ENCODE data around the gene TM7SF2.
"Not testable (repeated sequence)": the region's sequence is repeated elsewhere in the genome, so short reads cannot be mapped to it uniquely, and the experiment has no call there.

Gene TM7SF2

DNA sequence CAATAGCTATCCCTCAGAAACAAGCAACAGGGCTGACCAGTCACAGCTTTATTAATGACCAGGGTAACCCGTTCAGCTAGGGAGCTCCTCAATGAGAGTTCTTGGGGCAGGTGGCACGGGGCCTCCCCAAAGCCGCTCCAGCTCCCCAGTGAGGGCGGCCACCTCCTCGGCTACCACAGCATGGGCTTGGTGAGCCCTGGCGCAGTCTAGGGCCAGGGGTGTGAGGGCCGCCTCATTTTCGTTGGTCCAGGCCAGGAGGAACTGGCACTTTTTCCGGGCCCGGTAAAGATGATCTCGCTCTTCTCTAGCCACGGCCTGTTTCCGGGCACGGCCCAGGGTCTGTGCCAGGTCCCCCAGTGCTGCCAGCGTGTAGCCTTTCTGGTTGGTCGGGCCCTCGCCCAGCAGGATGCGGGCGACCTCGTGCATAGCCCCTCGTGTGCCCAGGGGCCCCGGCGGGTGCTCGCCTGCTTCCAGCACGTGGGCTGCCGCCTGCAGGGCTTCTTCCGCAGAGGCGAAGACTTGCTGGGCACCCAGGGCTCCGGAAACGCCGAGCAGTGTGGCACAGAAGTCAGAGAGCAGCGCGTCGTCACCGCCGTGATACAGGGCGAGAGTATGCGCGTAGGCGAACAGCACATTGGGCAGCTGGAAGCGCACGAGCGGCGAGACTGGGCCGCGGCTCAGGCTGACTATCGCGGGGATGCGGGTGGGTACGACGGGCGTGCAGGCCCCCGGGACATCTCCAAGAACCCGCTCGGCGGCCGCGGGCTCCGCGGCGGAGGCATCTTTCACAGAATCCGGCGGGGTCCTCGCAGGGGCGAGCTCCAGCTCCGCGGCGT lies 4.9 kb downstream of the TM7SF2 start:
- H3K4me1 ChIP-seq (ENCODE audit: control insufficient read depth, low read length) = peaks cover 74% of the 10 kb centered on the region
- H3K27me3 ChIP-seq (ENCODE audit: control insufficient read depth, low read length) = no peaks in the 10 kb centered on the region
- H3F3A ChIP-seq (ENCODE audit: control insufficient read depth, insufficient read depth) = peaks cover 45% of the 10 kb centered on the region
- peaks cover 76% of the 10 kb centered on the region for H3K36me3 ChIP-seq (ENCODE audit: control insufficient read depth, low read length)
- peaks cover 77% of the 10 kb centered on the region for H3K79me2 ChIP-seq (ENCODE audit: control insufficient read depth, low read length)
- peak overlapping the region; percentile 91 for H3K4me2 ChIP-seq (ENCODE audit: low read length)
- H3K27ac ChIP-seq (ENCODE audit: low read depth, low read length) = peak overlapping the region; percentile 80
- no peaks in the 10 kb centered on the region for H3K9me2 ChIP-seq (replicated peaks; ENCODE audit: control insufficient read depth, low read length)
- H3K9me3 ChIP-seq (ENCODE audit: control insufficient read depth, insufficient read depth, low read length) = no peaks in the 10 kb centered on the region
- peaks cover 3% of the 10 kb centered on the region; the same call in 1 of the 2 replicates for H4K20me1 ChIP-seq (ENCODE audit: control insufficient read depth, insufficient read depth, low read depth, low read length)
- TF ChIP-seq EZH2phosphoT487 (IDR thresholded peaks at IDR 0.05; ENCODE audit: borderline replicate concordance, low read length) = no peak
- TF ChIP-seq, protein P1, sequence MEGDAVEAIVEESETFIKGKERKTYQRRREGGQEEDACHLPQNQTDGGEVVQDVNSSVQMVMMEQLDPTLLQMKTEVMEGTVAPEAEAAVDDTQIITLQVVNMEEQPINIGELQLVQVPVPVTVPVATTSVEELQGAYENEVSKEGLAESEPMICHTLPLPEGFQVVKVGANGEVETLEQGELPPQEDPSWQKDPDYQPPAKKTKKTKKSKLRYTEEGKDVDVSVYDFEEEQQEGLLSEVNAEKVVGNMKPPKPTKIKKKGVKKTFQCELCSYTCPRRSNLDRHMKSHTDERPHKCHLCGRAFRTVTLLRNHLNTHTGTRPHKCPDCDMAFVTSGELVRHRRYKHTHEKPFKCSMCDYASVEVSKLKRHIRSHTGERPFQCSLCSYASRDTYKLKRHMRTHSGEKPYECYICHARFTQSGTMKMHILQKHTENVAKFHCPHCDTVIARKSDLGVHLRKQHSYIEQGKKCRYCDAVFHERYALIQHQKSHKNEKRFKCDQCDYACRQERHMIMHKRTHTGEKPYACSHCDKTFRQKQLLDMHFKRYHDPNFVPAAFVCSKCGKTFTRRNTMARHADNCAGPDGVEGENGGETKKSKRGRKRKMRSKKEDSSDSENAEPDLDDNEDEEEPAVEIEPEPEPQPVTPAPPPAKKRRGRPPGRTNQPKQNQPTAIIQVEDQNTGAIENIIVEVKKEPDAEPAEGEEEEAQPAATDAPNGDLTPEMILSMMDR (IDR thresholded peaks at IDR 0.05; ENCODE audit: low read depth, low read length, poor library complexity, severe bottlenecking) = no peak
- H3K4me3 ChIP-seq (ENCODE audit: low read length) = peak overlapping the region; percentile 85

DNA sequence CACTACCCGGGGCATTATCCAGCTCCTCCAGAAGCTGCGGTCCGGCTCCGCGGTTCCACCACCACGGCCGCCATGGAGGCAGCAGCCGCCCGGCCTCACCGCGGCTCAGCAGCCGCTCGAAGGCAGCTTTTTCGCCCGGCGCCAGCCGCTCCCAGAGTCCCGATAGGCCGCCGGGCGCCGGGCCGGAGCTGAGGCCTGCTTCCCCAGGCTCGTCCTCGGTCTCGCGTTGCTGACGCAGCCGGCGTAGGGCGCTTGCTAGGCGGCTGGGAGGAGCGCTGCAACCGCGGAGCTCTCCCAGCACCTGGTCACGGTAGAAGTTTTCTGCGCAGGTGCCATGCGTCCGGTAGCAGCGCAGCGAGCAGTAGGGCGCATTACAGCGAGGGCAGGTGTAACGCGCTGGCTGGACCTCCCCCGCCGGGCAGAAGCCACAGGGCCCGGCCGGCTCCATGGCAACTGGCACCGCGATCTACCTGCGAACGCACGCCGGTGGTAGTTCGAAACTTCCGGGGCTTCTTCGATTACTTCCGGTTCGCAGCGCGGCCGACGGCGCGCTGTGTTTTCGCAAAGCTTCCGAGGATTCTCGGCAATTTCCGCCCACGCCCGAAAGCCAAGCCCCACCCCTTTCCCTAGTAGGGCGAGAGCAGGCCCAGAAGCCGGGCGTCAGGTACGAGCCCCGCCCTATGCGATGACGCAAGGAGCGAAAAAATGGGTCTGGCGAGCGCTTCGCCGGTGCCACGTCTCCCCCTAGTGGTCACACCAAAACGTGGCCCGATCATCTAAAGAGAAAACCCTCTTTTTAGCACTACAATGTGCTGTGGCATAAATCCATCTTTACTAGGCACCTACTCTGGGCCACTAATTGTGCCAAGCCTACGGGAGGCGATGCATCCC lies 5.8 kb downstream of the TM7SF2 start, which contains the start of gene ZNHIT2:
TSS of gene ZNHIT2 (minus strand) at position 496 of the 891 bp plus-strand sequence. CDS start at position 448, 48 bp downstream.
- Histone ChIP-seq H3K9me2 (replicated peaks; ENCODE audit: control insufficient read depth, low read length) (no peaks in the 10 kb centered on the region), H3K27ac (ENCODE audit: low read depth, low read length) (peak within 1 kb of the TSS; percentile 86), H3F3A (ENCODE audit: control insufficient read depth, insufficient read depth) (peaks cover 45% of the 10 kb centered on the region), H3K27me3 (ENCODE audit: control insufficient read depth, low read length) (no peaks in the 10 kb centered on the region), H3K79me2 (ENCODE audit: control insufficient read depth, low read length) (peaks cover 80% of the 10 kb centered on the region), H3K36me3 (ENCODE audit: control insufficient read depth, low read length) (peaks cover 81% of the 10 kb centered on the region), H3K9me3 (ENCODE audit: control insufficient read depth, insufficient read depth, low read length) (no peaks in the 10 kb centered on the region), H3K4me3 (ENCODE audit: low read length) (peak within 1 kb of the TSS; percentile 85), H3K4me2 (ENCODE audit: low read length) (peak within 1 kb of the TSS; percentile 91), H3K4me1 (ENCODE audit: control insufficient read depth, low read length) (peaks cover 74% of the 10 kb centered on the region), H4K20me1 (ENCODE audit: control insufficient read depth, insufficient read depth, low read depth, low read length) (peaks cover 3% of the 10 kb centered on the region; the same call in 1 of the 2 replicates)
- no peak for TF ChIP-seq EZH2phosphoT487 (IDR thresholded peaks at IDR 0.05; ENCODE audit: borderline replicate concordance, low read length)
- TF ChIP-seq, protein P1 (IDR thresholded peaks at IDR 0.05; ENCODE audit: low read depth, low read length, poor library complexity, severe bottlenecking) = peak; percentile 83

DNA sequence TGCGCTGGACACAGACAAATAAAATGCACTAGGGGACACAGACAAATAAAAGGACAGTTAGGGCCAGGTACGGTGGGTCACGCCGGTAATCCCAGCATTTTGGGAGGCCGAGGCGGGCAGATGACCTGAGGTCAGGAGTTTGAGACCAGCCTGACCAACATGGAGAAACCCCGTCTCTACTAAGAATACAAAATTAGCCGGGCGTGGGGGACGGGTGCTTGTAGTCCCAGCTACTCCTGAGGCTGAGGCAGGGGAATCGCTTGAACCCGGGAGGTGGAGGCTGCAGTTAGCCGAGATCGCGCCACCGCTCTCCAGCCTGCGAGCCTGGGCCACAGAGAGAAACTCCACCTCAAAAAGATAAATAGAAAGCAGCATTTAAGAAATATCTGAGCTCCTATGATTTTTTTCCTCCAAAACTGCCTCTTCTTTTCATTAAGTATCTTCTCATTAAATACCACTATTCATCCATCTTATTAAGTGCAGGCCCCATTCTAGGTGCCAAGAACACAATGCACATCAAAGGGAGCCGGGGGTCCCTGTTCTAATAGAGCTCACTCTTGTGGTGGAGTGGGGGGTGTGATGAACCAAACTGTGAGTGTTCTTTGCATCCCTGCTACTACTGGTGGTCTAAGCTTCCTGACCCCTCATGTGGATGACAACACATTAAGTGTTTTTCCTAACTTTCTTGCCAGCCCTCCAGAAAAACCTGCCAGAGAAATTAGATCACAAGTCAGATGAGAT lies 6.6 kb downstream of the TM7SF2 start:
- Histone ChIP-seq H4K20me1 (ENCODE audit: control insufficient read depth, insufficient read depth, low read depth, low read length) (peaks cover 3% of the 10 kb centered on the region; the same call in 1 of the 2 replicates), H3K27ac (ENCODE audit: low read depth, low read length) (peak overlapping the region; percentile 86), H3K36me3 (ENCODE audit: control insufficient read depth, low read length) (peaks cover 87% of the 10 kb centered on the region), H3F3A (ENCODE audit: control insufficient read depth, insufficient read depth) (peaks cover 42% of the 10 kb centered on the region), H3K4me2 (ENCODE audit: low read length) (peak overlapping the region; percentile 46), H3K79me2 (ENCODE audit: control insufficient read depth, low read length) (peaks cover 82% of the 10 kb centered on the region), H3K9me3 (ENCODE audit: control insufficient read depth, insufficient read depth, low read length) (no peaks in the 10 kb centered on the region), H3K9me2 (replicated peaks; ENCODE audit: control insufficient read depth, low read length) (no peaks in the 10 kb centered on the region), H3K27me3 (ENCODE audit: control insufficient read depth, low read length) (no peaks in the 10 kb centered on the region), H3K4me1 (ENCODE audit: control insufficient read depth, low read length) (peaks cover 73% of the 10 kb centered on the region), H3K4me3 (ENCODE audit: low read length) (peak overlapping the region; percentile 44)
- TF ChIP-seq, protein P1 (IDR thresholded peaks at IDR 0.05; ENCODE audit: low read depth, low read length, poor library complexity, severe bottlenecking) = no peak
- TF ChIP-seq EZH2phosphoT487 (IDR thresholded peaks at IDR 0.05; ENCODE audit: borderline replicate concordance, low read length) = no peak

DNA sequence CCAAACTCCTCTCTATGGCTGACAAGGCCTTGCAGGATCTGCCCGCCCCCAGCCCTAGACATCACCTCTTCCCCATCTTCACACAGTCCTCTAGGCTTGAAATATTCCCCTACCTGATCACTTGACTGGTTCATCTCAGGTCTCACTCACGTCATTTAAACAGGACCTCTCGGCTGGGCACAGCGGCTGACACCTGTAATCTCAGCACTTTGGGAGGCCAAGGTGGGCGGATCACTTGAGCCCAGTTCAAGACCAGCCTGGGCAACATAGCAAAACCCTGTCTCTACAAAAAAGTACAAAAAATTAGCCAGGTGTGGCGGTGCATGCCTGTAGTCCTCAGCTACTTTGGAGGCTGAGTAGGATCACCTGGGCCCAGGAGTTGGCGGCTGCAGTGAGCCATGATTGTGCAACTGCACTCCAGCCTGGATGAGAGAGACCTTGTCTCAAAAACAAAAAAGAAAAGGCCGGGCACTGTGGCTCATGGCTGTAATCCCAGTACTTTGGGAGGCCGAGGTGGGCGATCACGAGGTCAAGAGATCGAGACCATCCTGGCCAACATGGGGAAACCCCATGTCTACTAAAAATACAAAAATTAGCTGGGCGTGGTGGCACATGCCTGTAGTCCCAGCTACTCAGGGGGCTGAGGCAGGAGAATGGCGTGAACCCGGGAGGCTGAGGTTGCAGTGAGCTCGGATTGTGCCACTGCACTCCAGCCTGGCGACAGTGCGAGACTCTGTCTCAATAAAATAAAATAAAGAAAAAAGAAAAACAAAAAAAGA lies 7.4 kb downstream of the TM7SF2 start:
- not testable (repeated sequence) for H3K4me3 ChIP-seq (ENCODE audit: low read length); H3K9me2 ChIP-seq (replicated peaks; ENCODE audit: control insufficient read depth, low read length); H3K27me3 ChIP-seq (ENCODE audit: control insufficient read depth, low read length); H4K20me1 ChIP-seq (ENCODE audit: control insufficient read depth, insufficient read depth, low read depth, low read length); H3K9me3 ChIP-seq (ENCODE audit: control insufficient read depth, insufficient read depth, low read length)
- peaks cover 82% of the 10 kb centered on the region for H3K79me2 ChIP-seq (ENCODE audit: control insufficient read depth, low read length)
- peaks cover 85% of the 10 kb centered on the region for H3K36me3 ChIP-seq (ENCODE audit: control insufficient read depth, low read length)
- H3K27ac ChIP-seq (ENCODE audit: low read depth, low read length) = peak overlapping the region; percentile 86
- peaks cover 36% of the 10 kb centered on the region for H3F3A ChIP-seq (ENCODE audit: control insufficient read depth, insufficient read depth)
- peak overlapping the region; percentile 86 for H3K4me2 ChIP-seq (ENCODE audit: low read length)
- H3K4me1 ChIP-seq (ENCODE audit: control insufficient read depth, low read length) = peaks cover 71% of the 10 kb centered on the region

Data from DOHH2 (cell line).